ENCODE measurements around the gene TCTN2.

GRCh38 chr12:123675436-123675835 lies 4.5 kb downstream of the TCTN2 start:
- TF ChIP-seq CTCF (IDR thresholded peaks at IDR 0.05; ENCODE audit: insufficient read depth, low read length) (no peak), REST (IDR thresholded peaks at IDR 0.05; ENCODE audit: insufficient replicate concordance, low read depth) (no peak), POLR2AphosphoS5 (IDR thresholded peaks at IDR 0.05; ENCODE audit: low read depth) (no peak), SPI1 (IDR thresholded peaks at IDR 0.05; ENCODE audit: borderline replicate concordance, low read depth) (no peak), GABPA (IDR thresholded peaks at IDR 0.05; ENCODE audit: low read depth) (no peak)

All from HL-60 (cell line).